Measurements from ENCODE around the gene VMA21. TPM values are rescaled to one million over a fixed set of nuclear protein-coding genes. Genes with fewer than 3 reads are reported as not detected.

VMA21 gene, protein sequence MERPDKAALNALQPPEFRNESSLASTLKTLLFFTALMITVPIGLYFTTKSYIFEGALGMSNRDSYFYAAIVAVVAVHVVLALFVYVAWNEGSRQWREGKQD
- 56.1 and 59.7 TPM in 2 replicates for total RNA-seq (2021)
- Bru-seq, nascent RNA, result percentile 93 among the genes with signal in this experiment
- percentile 98 among the genes with signal in this experiment for BruChase-seq, experiment 1, labeled RNA remaining after a 2-hour chase
- percentile 99 among the genes with signal in this experiment for BruChase-seq, experiment 2, labeled RNA remaining after a 6-hour chase
- long read RNA-seq, full-length matches to known transcripts, result 58 of 87 reads
- long read RNA-seq, partial matches to known transcripts, result 29 of 87 reads
- long read RNA-seq, other reads (novel, unspliced or antisense), result 0 of 87 reads

DNA sequence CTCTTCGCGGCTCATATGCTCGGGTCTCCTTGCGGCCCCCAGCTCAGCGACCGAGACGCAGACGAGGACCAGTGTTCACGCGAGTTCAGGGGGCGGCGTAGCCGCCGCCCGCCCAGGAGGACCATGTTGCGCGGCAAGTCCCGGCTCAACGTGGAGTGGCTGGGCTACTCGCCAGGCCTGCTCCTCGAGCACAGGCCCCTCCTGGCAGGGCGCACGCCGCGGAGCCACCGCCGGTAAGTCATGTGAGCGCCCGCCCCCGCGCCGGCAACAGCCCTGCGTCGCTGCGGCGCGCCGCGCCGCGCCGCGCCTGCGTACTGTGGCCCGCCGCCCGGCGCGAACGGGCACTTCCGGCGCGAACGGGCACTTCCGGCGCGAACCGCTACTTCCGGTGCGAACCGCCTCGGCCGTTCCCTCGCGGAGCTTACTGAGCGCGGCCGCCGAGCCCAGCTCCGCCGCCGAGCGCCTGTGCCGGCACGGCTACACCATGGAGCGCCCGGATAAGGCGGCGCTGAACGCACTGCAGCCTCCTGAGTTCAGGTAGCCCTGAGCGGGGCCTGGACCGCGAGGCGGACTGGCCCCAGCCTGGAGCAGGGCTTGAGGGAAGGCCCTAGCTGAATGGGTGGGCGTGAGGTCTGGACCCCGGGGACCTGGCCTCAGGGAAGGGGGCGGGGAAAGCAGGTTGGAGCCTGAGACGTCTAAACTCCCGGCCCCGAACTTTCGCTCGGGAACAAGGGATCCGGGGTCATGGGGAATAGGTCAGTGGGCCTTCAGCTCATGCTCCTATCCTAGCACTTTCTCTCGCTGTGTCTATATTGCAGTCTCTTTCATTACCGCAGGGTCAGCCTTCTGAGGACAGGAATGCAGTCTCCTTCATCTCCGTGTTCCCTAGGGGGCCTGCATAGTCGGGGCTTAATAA is at the start of gene VMA21:
Gene VMA21, plus strand, starts transcription at position 382 of the 916 bp plus-strand sequence. Its CDS starts 103 bp downstream, at position 485.
- Histone ChIP-seq H3K9me3 (ENCODE audit: low read depth, low read length, poor library complexity, severe bottlenecking) (no peaks in the 10 kb centered on the region), H3K27me3 (replicated peaks; ENCODE audit: insufficient read depth, low read depth, low read length, poor library complexity) (no peaks in the 10 kb centered on the region), H3K27ac (ENCODE audit: low read depth, low read length, poor library complexity, severe bottlenecking) (peak within 1 kb of the TSS; percentile 91), H3K4me1 (ENCODE audit: insufficient read depth, low read length, poor library complexity, severe bottlenecking) (no peaks in the 10 kb centered on the region), H3K4me3 (ENCODE audit: low read depth, low read length, poor library complexity, severe bottlenecking) (peak within 1 kb of the TSS; percentile 86), H3K36me3 (ENCODE audit: insufficient read depth, low read length, poor library complexity, severe bottlenecking) (no peaks in the 10 kb centered on the region)
- POLR2A ChIA-PET (ENCODE audit: low non-redundant PET), result no interaction called here
- intact Hi-C loops (cut with micrococcal nuclease; ENCODE audit: unreplicated experiment), result no loop called here
- DNase-seq (ENCODE audit: low spot score), result peak; percentile 86
- TF ChIP-seq EZH2 (IDR thresholded peaks at IDR 0.05; ENCODE audit: borderline replicate concordance, low read depth, low read length, poor library complexity, severe bottlenecking), result no peak
- TF ChIP-seq, protein P1, sequence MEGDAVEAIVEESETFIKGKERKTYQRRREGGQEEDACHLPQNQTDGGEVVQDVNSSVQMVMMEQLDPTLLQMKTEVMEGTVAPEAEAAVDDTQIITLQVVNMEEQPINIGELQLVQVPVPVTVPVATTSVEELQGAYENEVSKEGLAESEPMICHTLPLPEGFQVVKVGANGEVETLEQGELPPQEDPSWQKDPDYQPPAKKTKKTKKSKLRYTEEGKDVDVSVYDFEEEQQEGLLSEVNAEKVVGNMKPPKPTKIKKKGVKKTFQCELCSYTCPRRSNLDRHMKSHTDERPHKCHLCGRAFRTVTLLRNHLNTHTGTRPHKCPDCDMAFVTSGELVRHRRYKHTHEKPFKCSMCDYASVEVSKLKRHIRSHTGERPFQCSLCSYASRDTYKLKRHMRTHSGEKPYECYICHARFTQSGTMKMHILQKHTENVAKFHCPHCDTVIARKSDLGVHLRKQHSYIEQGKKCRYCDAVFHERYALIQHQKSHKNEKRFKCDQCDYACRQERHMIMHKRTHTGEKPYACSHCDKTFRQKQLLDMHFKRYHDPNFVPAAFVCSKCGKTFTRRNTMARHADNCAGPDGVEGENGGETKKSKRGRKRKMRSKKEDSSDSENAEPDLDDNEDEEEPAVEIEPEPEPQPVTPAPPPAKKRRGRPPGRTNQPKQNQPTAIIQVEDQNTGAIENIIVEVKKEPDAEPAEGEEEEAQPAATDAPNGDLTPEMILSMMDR (conservative IDR thresholded peaks at IDR 0.05; ENCODE audit: low read depth, low read length), result no peak
- BruUV-seq (replicated peaks), result no TSS peak
- CTCF ChIA-PET, result no interaction called here

DNA sequence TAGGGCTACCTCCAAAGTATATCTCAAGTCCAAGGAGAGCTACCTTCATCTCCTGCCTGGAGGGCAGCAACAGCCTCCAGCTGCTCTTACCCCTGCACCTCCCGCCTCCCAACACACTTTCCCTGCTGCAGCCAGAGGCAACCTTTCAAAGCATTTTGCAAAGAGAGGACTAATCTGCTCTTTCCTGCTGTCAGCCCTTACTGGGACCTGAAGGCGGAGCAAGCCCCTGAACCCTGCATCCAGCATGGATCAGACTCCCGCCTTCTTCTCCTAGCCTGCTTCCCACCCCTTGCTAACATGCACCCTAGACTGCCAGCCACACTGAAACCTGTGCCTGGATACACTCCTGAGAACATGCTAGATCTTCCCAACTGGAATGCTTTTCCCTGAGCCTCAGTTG is 37.7 kb upstream of the VMA21 start:
- Histone ChIP-seq H3K36me3 (ENCODE audit: insufficient read depth, low read length, poor library complexity, severe bottlenecking) (no peaks in the 10 kb centered on the region), H3K4me3 (ENCODE audit: low read depth, low read length, poor library complexity, severe bottlenecking) (no peak overlapping the region), H3K4me1 (ENCODE audit: insufficient read depth, low read length, poor library complexity, severe bottlenecking) (no peaks in the 10 kb centered on the region), H3K27me3 (replicated peaks; ENCODE audit: insufficient read depth, low read depth, low read length, poor library complexity) (peaks cover 7% of the 10 kb centered on the region), H3K27ac (ENCODE audit: low read depth, low read length, poor library complexity, severe bottlenecking) (no peak overlapping the region), H3K9me3 (ENCODE audit: low read depth, low read length, poor library complexity, severe bottlenecking) (no peaks in the 10 kb centered on the region)
- DNase-seq (ENCODE audit: low spot score), result no peak
- ChIA-PET POLR2A (ENCODE audit: low non-redundant PET) (no interaction called here), CTCF (no interaction called here)
- intact Hi-C loops (cut with micrococcal nuclease; ENCODE audit: unreplicated experiment), result loop anchor here (10.0 kb wide), 1 partner anchor 325 kb away; no protein-coding TSS in a partner anchor
- BruUV-seq (replicated peaks), result no TSS peak
- no peak for TF ChIP-seq EZH2 (IDR thresholded peaks at IDR 0.05; ENCODE audit: borderline replicate concordance, low read depth, low read length, poor library complexity, severe bottlenecking)
- TF ChIP-seq, protein P1 (conservative IDR thresholded peaks at IDR 0.05; ENCODE audit: low read depth, low read length), result no peak

All from A673 (cell line).